D341Med (cell line): ENCODE data around the gene SMYD3.

Source experiments
- DNase-seq: peaks from one replicate; pipeline ENCODE4 v3.0.0; 2012; ENCODE audit warnings: low spot score

The SMYD3 gene

DNA sequence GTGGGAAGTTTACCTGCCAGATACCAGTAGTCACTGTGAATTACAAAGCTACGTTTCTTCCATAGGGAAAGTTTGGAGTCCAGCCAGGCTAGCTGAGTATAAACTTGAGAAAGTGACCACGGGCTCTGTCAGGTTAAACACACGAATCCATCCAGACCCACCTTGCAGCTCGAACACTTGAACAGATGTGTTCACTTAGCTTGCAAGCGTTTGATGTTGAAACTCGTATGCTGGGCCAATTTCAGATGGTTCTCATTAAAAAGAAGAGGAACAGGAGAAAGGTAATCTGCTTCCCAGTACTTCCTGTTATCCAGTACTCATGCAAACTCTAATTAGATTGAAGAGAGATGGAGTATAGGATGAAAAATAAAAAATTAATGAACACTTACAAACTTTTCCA lies 636.4 kb downstream of the SMYD3 start:
- no peak for DNase-seq

DNA sequence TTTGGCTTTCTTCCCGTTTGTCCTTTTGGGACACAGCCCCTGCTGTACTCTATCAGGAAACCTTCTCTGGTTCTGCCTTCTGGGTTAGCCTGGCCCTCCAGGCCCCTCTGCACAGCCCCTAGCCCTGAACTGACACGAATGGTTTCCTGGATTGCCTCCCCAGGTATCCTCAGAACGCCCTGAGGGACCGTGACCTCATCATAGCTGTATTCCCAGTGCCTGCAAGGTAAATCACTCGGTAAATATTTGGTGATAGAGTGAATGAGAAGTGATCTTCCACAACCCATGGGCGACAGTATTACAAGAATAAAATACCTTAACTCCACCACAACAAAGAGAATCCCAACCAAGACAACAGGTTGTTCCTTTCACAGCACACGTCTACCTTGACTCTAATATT lies 637.2 kb downstream of the SMYD3 start:
- no peak for DNase-seq

GRCh38 chr1:245867738-245868137 lies 639.3 kb downstream of the SMYD3 start:
- no peak for DNase-seq

DNA sequence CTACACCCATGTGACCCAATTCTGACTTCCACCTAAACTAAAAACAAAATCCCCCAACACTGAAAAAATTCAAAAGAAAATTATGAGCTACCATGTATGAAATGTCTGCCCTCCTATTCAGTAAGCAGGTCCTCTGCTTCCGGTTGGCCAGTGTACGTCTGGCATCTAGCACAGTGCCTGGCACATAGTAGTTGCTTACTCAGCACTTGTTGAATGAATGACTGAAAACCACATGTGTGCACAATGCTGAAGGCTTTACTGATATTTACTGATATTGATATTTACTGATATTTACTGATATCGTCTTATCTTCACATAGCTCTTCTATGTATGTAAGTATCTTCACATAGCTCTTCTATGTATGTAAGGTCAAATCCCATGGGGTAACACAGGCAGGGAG lies 642.2 kb downstream of the SMYD3 start:
- no peak for DNase-seq

GRCh38 chr1:245863566-245864184 lies 643.4 kb downstream of the SMYD3 start:
- DNase-seq = no peak

DNA sequence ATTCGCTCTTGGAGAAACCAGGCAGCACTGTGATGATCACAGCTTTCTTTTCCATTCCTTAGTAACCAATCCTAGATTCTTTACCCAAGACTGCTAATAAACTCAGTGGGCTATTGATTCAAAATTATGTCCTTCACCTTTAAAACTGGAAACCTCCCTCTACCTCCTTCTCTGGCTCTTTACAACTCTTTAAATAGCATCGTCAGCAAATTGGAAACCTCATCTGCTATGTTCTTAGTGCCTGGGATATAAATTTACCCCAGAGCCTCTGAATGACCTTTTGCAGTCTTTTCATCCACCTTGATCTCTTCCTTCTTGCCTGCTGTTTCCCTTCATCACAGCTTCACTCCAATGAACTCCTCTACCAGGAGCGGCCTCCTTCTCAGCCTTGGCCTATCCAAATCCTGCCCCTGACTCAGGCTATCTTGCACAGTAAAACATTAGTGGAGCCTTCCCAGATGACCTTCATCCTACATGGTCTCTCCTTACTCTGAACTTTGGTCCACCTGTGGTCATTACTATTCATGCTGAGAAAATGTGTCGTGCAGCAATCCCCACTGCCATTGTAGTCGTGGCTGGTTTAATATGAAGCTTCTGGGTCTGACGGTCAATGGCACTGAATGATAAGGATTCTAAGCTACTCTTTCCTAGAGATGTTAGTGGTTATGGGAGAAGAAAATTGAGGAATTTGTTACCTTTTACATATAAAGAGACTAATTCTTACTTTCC lies 644.1 kb downstream of the SMYD3 start:
- DNase-seq = no peak

- no peak for DNase-seq
These were observed 646.2 kb downstream of the SMYD3 start for GRCh38 chr1:245860657-245861544.

DNA sequence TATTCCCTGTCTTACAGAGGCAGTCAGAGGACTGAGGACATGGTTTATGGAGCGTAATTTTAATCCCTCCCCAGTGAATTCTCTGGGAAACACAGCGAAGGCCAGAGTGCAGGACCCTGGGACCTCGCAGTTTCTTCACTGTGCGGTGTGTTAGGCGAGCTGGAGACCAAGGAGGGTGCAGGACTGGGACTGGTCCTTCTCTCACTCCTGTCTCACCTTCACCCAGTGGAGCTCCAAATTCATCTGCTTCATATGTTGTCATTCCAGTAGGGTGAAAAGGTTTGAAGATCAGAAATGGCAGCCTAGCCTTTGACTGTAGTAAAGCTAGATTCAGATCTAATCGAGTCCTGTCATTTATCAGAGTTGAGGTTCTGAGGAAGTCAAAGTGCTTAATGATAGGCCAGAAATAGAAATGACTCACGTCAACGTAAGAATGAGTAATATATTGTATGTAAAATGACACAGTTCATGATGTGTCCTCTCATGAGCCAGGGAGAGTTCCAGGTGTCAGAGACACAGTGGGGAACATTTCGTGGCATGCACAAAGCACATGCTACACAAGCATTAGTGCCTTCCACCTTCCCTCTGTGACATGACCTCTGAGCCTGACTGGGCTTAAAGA lies 647.5 kb downstream of the SMYD3 start:
- DNase-seq = no peak

DNA sequence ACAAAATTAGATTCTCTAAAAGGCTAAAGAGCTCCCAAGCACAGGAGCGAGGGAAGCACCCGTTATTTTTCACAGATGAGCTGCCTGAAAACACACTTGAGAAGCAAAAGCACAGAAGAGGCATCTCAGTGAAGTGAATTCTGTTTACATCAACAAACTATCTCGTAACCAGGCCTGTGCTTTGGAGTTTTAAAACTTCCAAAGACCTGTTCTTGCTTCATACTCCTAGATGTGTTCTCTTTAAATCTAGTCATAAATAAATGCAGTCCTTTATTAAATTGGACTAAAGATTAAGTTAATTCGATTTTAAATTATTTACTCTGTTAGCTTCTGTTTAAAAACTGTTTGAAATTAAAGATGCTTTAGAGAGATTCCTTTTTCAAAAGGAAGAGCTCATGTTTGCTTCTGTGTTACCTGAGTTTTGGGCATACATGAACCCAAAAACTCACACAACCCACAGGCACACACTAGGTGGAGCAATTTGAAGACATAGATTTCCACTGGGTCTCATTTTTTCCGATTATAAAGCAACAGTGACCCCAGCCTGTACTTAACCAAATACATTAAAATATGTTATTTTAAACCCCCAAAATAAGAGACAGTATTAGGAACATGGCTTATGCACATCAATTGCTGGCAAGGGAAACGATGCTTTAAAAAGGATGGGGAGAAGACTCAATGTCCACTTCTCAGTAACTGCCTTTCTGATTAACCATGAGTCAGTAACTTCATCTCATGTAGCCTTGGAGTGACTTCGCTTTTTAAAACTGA lies 648.2 kb downstream of the SMYD3 start:
- DNase-seq = no peak

- no peak for DNase-seq
These were observed 648.9 kb downstream of the SMYD3 start for GRCh38 chr1:245858022-245858721.

- DNase-seq = no peak
These were observed 650.0 kb downstream of the SMYD3 start for GRCh38 chr1:245856944-245857531.

GRCh38 chr1:245855846-245856730 lies 651.0 kb downstream of the SMYD3 start:
- DNase-seq = no peak

DNA sequence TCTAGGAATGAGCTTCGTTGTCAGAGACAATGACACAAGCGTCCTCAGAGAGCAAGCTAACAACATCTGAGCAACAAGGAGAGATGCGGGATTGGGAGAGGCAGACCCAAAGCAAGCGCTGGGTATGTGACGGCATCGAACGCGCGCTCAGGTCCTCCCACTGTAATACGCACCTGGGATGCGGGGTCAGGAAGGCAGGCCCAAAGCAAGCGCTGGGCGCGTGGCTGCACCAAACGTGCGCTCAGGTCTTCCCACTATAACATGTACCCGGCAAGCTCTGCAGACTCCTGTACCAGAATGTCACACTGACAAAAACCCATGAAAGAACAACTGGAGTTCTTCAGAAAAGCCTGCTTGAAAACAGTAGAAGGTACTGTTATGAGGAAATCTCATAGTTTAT lies 653.8 kb downstream of the SMYD3 start:
- DNase-seq = no peak

GRCh38 chr1:245843101-245843500 lies 664.0 kb downstream of the SMYD3 start:
- no peak for DNase-seq

DNA sequence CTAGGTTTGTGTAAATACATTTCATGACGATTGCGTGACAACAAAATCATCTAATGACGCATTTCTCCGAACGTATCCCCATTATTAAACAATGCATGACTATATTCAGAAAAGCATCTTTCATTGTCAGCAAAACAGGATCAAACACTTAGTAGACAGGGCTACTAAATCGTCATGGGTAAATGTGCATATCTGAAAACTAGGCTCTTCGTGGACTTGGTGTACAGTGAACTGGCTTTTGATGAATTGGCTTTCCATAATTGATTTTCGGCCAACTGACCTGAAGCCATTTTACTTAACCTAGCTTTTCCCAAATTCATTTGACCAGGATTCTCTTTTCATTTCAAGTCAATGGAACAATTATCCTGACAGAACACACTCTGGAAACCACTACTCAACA lies 665.0 kb downstream of the SMYD3 start:
- no peak for DNase-seq

- DNase-seq = no peak
These were observed 666.1 kb downstream of the SMYD3 start for GRCh38 chr1:245840971-245841370.

DNA sequence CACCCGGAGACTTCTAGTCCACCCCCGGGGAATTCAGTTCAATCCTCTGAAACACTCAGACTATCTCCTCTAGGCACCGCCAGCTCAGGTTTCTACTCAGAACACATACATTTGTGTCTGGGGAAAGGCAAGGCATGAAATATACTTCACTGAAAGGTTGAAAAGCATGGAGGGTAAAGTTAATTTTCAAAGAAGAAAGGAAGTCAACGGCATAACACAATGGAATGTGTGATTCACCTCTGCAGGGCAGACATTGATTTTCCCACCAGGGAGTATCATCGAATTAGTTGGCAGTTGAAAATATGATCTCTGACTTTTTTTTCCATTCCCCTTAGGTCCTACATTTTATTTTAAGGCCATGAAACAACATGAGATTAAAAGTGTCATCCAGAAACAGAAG lies 669.4 kb downstream of the SMYD3 start:
- DNase-seq = no peak

- no peak for DNase-seq
These were observed 671.7 kb downstream of the SMYD3 start for GRCh38 chr1:245835386-245835785.

GRCh38 chr1:245834002-245834401 lies 673.1 kb downstream of the SMYD3 start:
- no peak for DNase-seq
